GM18858 (cell line): Measurements from ENCODE around the gene INTS3.
A peak's percentile ranks its signal among the peaks of the same experiment; 100 is the strongest.
"Not testable (repeated sequence)": the region's sequence is repeated elsewhere in the genome, so short reads cannot be mapped to it uniquely, and the experiment has no call there.

Source experiments
- ATAC-seq: cut with Tn5 transposase; IDR thresholded peaks from one replicate; pipeline ENCODE4 v1.9.1; 2021; ENCODE audit not compliant: unreplicated experiment

The INTS3 gene

GRCh38 chr1:153754266-153754665 is 26.4 kb downstream of the INTS3 start:
- no peak for ATAC-seq

GRCh38 chr1:153760440-153760839 is 32.6 kb downstream of the INTS3 start:
- no peak for ATAC-seq

DNA sequence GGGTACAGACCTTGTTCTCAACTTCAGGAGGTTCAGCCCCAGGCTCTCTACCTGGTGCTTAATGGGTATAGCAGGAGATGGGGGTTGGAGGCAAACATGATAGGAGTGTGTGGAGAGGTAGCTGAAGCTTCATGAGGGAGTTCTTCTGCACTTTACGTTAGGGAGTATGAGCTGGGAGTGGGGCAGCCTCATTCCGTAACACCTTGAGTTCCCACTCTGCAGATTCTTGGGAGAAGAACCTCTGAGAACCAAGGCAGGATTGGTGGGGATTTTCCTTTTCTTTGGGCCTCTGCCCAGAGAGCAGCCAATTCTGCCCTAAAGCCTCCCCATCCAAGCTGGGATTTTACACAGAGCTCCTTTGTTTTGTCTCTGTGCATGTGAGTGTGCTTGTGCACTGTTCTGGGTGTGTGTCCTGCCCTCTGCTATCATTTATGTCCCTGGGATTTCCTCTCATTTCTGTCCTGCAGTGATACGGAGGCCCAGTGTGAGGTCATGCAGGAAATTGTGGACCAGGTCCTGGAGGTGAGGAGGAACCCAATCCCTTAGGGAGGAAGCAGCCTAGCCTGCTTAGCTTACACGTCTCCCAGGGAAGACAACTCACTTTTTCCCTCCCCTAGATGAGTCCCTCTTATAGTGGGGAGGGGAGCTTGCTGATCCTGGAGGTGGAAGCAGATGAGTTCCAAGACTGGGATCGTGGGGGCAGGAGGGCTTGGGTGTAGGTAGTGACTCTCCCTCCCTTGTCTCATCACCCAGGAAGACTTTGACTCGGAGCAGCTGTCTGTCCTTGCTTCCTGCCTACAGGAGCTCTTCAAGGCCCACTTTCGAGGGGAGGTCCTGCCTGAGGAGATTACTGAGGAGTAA is 35.7 kb downstream of the INTS3 start:
- no peak for ATAC-seq

DNA sequence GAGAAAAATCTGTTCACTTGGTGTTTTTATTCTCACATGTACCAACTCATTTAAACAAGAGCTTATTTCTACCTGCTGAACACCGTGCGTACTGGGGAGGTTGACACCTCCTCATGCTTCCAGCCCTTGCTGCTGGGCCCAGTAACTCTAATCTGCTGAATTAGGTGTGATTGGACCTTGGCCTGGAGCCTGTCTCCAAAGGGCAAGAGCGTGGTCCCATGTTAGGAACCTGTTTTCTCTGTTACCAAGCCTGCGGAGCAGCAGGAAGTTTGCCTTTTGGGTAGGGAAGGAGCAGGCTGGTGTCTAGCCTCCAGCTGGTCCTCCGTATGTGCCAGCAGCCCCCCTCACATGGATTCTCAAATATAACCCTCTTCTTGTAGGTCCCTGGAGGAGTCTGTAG is 36.5 kb downstream of the INTS3 start:
- ATAC-seq = no peak

GRCh38 chr1:153766663-153767062 is 38.8 kb downstream of the INTS3 start:
- ATAC-seq = not testable (repeated sequence)

DNA sequence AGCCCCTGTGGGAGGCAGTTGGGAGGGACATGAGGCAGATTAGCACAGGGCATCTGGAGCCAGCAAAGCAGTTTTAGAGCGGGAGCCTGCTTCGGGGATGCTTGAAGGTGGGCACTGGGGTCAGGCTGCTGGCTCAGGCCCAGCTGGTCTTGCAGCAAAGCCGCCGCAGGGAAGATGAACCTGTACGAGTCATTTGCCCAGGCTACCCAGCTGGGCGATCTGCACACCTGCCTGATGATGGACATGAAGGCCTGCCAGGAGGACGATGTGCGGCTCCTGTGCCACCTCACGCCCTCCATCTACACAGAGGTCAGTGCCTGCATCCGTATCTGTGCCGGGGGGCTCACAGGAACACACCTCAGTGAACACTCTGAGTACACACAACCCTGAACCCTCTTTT is 39.7 kb downstream of the INTS3 start:
- ATAC-seq = no peak

GRCh38 chr1:153768316-153769181 is 40.7 kb downstream of the INTS3 start:
- no peak for ATAC-seq

DNA sequence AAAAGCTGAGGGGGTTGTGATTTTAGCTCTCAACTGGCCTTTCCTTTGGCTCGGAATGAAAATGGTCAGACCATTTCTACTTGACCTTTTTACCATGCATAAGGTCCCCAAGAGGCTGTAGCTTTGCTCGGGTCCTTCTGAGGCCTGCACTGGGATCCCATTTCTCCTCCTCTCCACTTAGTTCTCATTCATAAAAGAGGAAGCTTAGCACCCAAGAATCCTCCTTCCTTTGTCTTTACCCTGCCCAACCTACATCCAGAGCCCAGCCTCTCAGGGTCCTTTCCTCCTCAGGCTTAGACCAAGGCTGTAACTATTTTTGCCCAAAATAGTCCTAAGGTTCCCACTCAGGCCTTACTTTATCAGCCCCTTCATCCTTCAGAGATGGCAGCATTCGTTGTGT is 41.4 kb downstream of the INTS3 start:
- no peak for ATAC-seq

DNA sequence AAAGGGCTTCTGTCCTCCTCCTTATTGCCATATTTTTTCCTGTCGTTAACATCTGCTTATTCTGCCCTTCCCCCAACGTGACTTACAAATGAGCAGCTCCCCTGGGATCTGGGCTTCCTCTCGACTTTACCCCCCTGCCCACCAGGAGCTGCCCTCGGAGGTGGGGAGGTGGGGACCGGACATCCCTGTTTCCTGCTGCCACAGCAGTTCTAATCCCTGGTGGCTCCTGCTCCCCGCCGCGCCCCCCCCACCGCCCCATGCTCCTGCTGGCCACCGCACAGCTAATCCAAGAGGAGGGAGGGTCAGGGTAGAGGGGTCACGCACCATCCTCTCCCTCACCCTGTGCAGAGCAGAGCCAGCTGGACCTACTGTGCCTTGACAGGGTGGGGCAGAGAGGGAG is 42.9 kb downstream of the INTS3 start:
- ATAC-seq = no peak

DNA sequence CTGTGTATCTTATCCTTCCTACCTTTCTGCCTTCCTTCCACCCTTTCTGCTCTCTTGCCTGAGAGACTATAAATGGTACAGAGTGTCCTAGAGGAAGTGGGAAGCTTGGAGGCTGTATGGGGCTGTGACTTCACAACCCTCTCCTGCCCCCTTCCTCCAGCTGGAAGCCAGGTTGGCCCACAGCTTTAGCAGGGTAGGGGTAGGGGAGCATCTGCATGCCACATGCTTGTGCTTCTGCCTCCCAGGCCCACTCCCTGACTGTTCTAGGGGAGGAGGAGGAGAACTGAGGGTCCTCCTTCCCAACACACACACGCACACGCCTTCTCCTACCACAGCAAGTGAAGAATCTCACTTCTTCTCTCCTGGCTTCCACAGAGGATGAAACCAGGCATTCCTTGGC is 43.4 kb downstream of the INTS3 start:
- ATAC-seq = no peak

DNA sequence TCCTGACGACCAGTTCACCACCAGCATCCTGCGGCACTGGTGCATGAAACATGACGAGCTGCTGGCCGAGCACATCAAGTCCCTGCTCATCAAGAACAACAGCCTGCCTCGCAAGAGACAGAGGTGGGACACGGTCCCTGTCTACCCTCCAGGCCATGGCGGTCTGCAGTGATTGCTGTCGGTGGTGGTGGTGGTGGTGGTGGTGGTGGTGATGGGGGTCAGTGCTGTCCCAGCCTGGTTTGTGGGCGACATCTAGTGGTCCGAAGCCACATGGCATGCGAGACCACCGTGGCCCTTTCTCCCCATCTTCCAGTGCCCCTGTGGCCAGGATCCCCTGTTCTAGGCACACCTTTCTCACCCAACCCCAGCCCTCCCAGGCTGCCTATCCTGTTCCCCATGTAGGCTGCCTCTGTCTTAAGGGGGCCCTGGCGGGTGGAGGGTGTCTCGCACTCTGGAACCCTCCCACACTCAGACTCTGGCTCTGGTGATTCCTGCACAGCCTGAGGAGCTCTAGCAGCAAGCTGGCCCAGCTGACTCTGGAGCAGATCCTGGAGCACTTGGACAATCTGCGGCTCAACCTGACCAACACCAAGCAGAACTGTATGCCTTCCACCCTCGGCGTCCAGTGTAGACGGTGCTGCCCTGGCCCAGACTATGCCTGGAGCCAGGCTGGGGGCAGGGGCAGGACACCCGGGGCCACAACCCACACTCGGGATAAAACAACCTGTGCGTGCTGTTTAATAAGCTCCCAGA is 44.2 kb downstream of the INTS3 start:
- no peak for ATAC-seq

DNA sequence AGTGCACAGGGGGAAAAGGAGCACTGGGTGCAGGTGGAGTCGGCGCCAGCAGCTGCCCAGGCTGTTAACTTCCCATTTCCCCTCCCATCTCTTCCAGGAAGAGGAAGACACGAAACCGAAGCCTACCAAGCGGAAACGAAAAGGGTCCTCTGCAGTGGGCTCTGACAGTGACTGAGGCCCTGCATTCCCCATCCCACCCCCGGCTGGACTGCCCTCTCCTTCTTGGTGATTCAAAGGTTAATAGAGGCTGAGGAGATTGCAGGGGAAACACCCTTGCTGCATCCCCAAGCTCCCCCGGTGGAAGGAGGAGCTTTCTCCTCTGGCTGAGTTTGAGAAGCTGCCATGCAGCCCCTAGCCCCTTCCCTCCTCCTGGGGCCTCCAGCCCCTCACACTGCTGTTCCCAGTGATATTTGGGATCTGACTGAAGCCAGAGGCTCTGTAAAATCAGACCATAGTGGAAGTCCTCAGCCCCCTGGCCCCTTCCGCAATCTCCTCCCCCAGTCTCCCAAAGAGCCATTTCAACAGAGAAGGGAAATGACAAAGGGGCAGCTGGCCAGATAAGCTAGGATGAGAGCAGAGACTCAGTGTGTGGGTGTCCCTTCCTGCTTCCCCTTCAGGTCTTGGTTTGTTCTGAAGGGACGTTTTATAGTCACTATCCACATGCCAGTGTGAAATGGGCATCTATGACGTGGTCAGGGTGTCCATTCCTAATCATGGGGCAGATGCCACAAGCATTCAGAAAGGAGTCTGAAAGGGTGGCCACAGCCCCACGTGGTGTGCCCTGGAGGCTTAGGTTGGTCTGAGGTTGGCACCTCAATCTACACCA is 45.5 kb downstream of the INTS3 start:
- ATAC-seq = no peak

DNA sequence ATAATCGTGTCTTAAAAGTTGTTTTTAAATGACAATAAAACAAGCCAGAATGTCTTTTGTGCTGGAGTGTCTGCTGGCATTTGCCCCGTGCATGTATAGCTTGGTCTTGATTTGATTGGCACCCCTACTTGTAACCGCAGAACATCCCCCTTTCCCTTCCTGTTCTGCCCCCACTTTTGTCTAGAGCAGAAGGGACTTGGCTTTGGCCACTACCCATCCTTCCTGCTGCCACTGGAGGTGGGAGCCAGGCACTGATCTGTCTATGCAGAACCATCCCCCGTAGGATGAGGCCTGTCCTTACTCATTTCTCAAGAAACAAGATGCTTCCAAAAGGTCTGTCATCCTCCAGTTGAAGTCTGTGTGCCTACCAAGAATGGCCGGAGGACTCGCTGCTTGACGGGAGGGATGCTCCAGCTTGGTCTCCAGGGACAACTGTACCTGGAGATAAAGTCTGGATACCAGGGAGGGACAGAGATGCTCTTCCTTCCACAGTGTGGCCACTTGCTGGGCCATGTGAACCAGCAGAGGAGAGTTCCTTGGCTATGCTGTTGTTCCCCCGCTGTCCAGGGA is 46.3 kb downstream of the INTS3 start:
- no peak for ATAC-seq

DNA sequence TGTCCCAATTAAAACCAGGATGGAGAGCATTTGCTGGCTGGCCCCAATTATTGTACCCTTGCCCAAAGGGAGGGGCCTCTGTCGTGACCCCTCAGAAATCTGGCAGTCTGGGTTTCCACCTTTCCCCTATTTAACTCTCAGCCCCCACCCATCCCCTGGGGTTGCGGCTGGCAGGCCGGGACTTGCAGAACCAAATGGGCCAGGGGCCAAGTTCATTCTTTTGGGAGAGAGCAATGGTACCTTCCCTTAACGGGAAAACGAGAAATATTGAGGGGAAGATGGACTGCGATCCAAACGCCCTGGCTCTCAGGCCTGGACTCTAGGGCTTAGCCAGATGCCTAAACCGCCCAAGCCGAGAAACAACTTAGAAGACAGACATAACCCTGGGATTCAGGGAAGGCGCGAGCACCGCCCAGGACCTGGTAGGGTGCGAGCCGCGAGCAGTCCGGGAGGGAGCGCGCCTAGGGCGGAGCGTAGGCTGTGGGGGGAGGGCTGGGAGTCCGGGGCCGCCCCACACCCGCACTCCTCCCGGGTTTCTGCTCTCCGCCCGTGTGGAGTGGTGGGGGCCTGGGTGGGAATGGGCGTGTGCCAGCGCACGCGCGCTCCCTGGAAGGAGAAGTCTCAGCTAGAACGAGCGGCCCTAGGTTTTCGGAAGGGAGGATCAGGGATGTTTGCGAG is 47.1 kb downstream of the INTS3 start, which contains the start of gene SLC27A3:
Gene SLC27A3, plus strand, starts transcription at position 628 of the 678 bp plus-strand sequence. CDS start 91 bp downstream, outside the sequence.
- ATAC-seq = no peak

GRCh38 chr1:153775458-153776327 is 47.8 kb downstream of the INTS3 start:
- peak; percentile 41 for ATAC-seq

DNA sequence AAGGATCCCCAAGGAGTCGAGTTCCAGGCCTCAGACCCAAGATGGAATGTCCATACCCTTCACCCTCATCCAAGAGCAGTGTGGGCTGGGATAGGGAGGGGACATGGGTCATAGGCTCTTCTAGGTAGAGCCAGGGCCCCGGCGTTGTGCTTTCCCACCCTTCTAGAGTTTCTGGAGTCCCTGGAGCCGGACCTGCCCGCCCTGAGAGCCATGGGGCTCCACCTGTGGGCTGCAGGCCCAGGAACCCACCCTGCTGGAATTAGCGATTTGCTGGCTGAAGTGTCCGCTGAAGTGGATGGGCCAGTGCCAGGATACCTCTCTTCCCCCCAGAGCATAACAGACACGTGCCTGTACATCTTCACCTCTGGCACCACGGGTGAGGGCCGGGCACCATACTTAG is 48.5 kb downstream of the INTS3 start:
- ATAC-seq = no peak

DNA sequence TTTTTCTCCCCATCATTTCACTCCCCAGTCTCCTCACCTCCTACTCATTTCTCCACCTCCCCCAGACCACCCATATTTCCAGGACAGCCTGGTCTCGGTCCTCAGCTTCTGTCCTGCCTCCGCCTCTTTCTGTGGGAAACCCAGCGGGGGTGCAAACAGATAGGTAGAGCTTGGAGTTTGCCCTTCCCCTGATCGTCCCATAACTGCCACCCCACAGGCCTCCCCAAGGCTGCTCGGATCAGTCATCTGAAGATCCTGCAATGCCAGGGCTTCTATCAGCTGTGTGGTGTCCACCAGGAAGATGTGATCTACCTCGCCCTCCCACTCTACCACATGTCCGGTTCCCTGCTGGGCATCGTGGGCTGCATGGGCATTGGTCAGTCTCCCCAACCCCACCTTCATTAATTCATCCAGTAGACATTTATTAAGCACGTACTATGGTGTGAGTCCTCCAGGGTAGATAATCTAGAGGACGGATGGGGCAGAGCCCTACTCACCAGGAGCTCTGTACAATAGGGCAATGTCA is 49.1 kb downstream of the INTS3 start:
- no peak for ATAC-seq

GRCh38 chr1:153777648-153778047 is 49.8 kb downstream of the INTS3 start:
- ATAC-seq = no peak
